NCI-H1436 (cell line): Measurements from ENCODE around the gene HABP2.

Source experiments
- DNase-seq: peaks from one replicate; lab custom pipeline; 2025; lab: John Stamatoyannopoulos, UW

Gene HABP2

GRCh38 chr10:113552701-113553100 is at the start of gene HABP2:
TSS of gene HABP2 (plus strand) at chr10:113553053. CDS start at chr10:113553122, 69 bp downstream.
- no peak for DNase-seq

- no peak for DNase-seq
Measured at GRCh38 chr10:113503930-113504329, 48.9 kb upstream of the HABP2 start.

GRCh38 chr10:113504423-113504822 is 48.4 kb upstream of the HABP2 start:
- DNase-seq = no peak

- no peak for DNase-seq
Measured at GRCh38 chr10:113506476-113506875, 46.4 kb upstream of the HABP2 start.

- no peak for DNase-seq
Measured at GRCh38 chr10:113511419-113511818, 41.4 kb upstream of the HABP2 start.

- no peak for DNase-seq
Measured at GRCh38 chr10:113515161-113515560, 37.7 kb upstream of the HABP2 start.

GRCh38 chr10:113515601-113516000 is 37.3 kb upstream of the HABP2 start:
- DNase-seq = no peak

- no peak for DNase-seq
Measured at GRCh38 chr10:113516061-113516460, 36.8 kb upstream of the HABP2 start.

- no peak for DNase-seq
Measured at GRCh38 chr10:113517165-113517900, 35.5 kb upstream of the HABP2 start.

- DNase-seq = no peak
Measured at GRCh38 chr10:113517901-113518260, 35.0 kb upstream of the HABP2 start.

GRCh38 chr10:113518415-113518814 is 34.4 kb upstream of the HABP2 start:
- no peak for DNase-seq

GRCh38 chr10:113518816-113519591 is 33.8 kb upstream of the HABP2 start:
- no peak for DNase-seq

- no peak for DNase-seq
Measured at GRCh38 chr10:113519681-113520115, 33.2 kb upstream of the HABP2 start.

GRCh38 chr10:113520261-113520660 is 32.6 kb upstream of the HABP2 start:
- no peak for DNase-seq

- peak; percentile 38 for DNase-seq
Measured at GRCh38 chr10:113520690-113521474, 32.0 kb upstream of the HABP2 start.

- no peak for DNase-seq
Measured at GRCh38 chr10:113521475-113521795, 31.4 kb upstream of the HABP2 start.

- DNase-seq = no peak
Measured at GRCh38 chr10:113522460-113522859, 30.4 kb upstream of the HABP2 start.

GRCh38 chr10:113523071-113523470 is 29.8 kb upstream of the HABP2 start:
- no peak for DNase-seq

GRCh38 chr10:113523628-113524027 is 29.2 kb upstream of the HABP2 start:
- DNase-seq = no peak

GRCh38 chr10:113524120-113524519 is 28.7 kb upstream of the HABP2 start:
- DNase-seq = no peak

GRCh38 chr10:113524539-113525490 is 28.0 kb upstream of the HABP2 start:
- no peak for DNase-seq

GRCh38 chr10:113525713-113526112 is 27.1 kb upstream of the HABP2 start:
- no peak for DNase-seq
